ENCODE results near the gene OPA1.
A peak's percentile ranks its signal among the peaks of the same experiment; 100 is the strongest.

Gene OPA1, protein sequence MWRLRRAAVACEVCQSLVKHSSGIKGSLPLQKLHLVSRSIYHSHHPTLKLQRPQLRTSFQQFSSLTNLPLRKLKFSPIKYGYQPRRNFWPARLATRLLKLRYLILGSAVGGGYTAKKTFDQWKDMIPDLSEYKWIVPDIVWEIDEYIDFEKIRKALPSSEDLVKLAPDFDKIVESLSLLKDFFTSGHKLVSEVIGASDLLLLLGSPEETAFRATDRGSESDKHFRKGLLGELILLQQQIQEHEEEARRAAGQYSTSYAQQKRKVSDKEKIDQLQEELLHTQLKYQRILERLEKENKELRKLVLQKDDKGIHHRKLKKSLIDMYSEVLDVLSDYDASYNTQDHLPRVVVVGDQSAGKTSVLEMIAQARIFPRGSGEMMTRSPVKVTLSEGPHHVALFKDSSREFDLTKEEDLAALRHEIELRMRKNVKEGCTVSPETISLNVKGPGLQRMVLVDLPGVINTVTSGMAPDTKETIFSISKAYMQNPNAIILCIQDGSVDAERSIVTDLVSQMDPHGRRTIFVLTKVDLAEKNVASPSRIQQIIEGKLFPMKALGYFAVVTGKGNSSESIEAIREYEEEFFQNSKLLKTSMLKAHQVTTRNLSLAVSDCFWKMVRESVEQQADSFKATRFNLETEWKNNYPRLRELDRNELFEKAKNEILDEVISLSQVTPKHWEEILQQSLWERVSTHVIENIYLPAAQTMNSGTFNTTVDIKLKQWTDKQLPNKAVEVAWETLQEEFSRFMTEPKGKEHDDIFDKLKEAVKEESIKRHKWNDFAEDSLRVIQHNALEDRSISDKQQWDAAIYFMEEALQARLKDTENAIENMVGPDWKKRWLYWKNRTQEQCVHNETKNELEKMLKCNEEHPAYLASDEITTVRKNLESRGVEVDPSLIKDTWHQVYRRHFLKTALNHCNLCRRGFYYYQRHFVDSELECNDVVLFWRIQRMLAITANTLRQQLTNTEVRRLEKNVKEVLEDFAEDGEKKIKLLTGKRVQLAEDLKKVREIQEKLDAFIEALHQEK

DNA sequence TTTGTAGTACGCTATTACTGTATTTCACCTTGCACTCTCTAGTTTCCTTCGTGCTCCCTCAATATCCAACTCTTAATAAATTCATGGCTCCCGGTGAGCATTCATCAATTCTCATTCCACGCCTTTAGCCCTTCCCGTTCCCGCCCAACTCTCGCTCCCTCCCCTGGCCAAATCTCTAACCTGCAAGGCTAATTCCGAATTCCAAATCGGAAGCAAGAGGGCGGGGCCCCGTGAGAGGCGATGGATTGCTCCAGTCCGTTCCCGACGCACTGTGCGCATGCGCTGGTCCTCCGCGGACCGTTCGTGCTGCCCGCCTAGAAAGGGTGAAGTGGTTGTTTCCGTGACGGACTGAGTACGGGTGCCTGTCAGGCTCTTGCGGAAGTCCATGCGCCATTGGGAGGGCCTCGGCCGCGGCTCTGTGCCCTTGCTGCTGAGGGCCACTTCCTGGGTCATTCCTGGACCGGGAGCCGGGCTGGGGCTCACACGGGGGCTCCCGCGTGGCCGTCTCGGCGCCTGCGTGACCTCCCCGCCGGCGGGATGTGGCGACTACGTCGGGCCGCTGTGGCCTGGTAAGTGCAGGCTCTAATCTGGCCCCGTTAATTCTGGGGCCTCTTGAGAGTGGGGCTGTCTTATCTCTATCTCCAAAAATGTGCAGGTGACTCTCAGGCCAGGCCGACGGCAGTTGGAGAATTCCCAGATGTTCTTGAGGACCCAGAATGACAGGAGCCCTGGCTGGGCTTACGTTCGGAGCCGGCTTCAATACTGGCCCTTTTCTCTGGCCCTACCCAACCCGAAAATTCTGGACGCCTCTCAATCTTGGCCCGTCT lies at the start of gene OPA1:
Gene OPA1 (plus strand): TSS at position 368 of the 827 bp plus-strand sequence. CDS start 170 bp downstream, at position 538.
- Histone ChIP-seq H3K27me3 (ENCODE audit: insufficient read depth, low read length, poor library complexity) (no peaks in the 10 kb centered on the region), H3K4me2 (ENCODE audit: insufficient read depth, low read length) (peak within 1 kb of the TSS; percentile 74), H3K4me3 (ENCODE audit: low read depth in 1 of 2, low read length in 2 of 2) (peak within 1 kb of the TSS; percentile 66 to 87), H3K27ac (ENCODE audit: low read length) (peak within 1 kb of the TSS; percentile 77), H3K9ac (ENCODE audit: low read depth, low read length) (peak within 1 kb of the TSS; percentile 86), H3K79me2 (ENCODE audit: insufficient read depth, low read length) (peaks cover 60% of the 10 kb centered on the region), H3K36me3 (ENCODE audit: insufficient read depth, low read length) (peaks cover 10% of the 10 kb centered on the region), H2AFZ (ENCODE audit: low read depth, low read length) (peak within 1 kb of the TSS; percentile 87), H3K4me1 (ENCODE audit: insufficient read depth, low read length) (peaks cover 36% of the 10 kb centered on the region), H3K9me3 (ENCODE audit: insufficient read depth, low read length, severe bottlenecking) (no peaks in the 10 kb centered on the region), H4K20me1 (ENCODE audit: insufficient read depth, low read length) (peaks cover 9% of the 10 kb centered on the region; the same call in 1 of the 2 replicates)
- no peak for TF ChIP-seq EZH2 (IDR thresholded peaks at IDR 0.05; ENCODE audit: borderline replicate concordance, low read depth, low read length, severe bottlenecking)
- TF ChIP-seq, protein P1, sequence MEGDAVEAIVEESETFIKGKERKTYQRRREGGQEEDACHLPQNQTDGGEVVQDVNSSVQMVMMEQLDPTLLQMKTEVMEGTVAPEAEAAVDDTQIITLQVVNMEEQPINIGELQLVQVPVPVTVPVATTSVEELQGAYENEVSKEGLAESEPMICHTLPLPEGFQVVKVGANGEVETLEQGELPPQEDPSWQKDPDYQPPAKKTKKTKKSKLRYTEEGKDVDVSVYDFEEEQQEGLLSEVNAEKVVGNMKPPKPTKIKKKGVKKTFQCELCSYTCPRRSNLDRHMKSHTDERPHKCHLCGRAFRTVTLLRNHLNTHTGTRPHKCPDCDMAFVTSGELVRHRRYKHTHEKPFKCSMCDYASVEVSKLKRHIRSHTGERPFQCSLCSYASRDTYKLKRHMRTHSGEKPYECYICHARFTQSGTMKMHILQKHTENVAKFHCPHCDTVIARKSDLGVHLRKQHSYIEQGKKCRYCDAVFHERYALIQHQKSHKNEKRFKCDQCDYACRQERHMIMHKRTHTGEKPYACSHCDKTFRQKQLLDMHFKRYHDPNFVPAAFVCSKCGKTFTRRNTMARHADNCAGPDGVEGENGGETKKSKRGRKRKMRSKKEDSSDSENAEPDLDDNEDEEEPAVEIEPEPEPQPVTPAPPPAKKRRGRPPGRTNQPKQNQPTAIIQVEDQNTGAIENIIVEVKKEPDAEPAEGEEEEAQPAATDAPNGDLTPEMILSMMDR (IDR thresholded peaks at IDR 0.05; ENCODE audit: borderline replicate concordance, extremely low read depth, low read length, poor library complexity, severe bottlenecking) = peak; percentile 37
- peak; percentile 95 for ATAC-seq (ENCODE audit: insufficient read depth, low read depth)
- peak; percentile 95 for DNase-seq

DNA sequence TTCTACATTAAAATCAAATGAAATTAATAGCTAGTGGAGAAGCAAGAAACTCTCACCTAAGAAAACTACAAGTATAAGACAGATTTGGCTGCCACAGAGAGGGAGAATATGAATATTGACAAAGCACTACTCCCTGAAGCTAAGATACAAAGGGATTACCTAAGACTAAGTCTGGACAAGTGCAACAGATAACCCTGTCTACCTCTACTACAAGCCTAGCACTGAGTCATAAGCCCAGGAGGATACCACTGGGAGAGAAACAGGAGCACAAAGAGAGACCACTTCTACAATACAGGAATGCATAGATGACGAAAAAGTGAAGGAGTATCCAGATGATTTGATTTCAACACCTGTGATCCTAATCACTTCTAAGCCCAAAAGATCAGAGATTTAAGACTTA lies 48.7 kb upstream of the OPA1 start:
- Histone ChIP-seq H4K20me1 (ENCODE audit: insufficient read depth, low read length) (no peaks in the 10 kb centered on the region), H3K4me3 (ENCODE audit: low read depth in 1 of 2, low read length in 2 of 2) (no peak overlapping the region), H3K36me3 (ENCODE audit: insufficient read depth, low read length) (no peaks in the 10 kb centered on the region), H3K4me2 (ENCODE audit: insufficient read depth, low read length) (no peak overlapping the region), H3K27me3 (ENCODE audit: insufficient read depth, low read length, poor library complexity) (no peaks in the 10 kb centered on the region), H3K27ac (ENCODE audit: low read length) (no peak overlapping the region), H3K79me2 (ENCODE audit: insufficient read depth, low read length) (no peaks in the 10 kb centered on the region), H3K9ac (ENCODE audit: low read depth, low read length) (no peak overlapping the region), H3K9me3 (ENCODE audit: insufficient read depth, low read length, severe bottlenecking) (peaks cover 3% of the 10 kb centered on the region), H2AFZ (ENCODE audit: low read depth, low read length) (no peak overlapping the region), H3K4me1 (ENCODE audit: insufficient read depth, low read length) (no peaks in the 10 kb centered on the region)
- no peak for TF ChIP-seq EZH2 (IDR thresholded peaks at IDR 0.05; ENCODE audit: borderline replicate concordance, low read depth, low read length, severe bottlenecking)
- TF ChIP-seq, protein P1 (IDR thresholded peaks at IDR 0.05; ENCODE audit: borderline replicate concordance, extremely low read depth, low read length, poor library complexity, severe bottlenecking) = no peak
- DNase-seq (no peak), ATAC-seq (ENCODE audit: insufficient read depth, low read depth) (no peak)

GRCh38 chr3:193545304-193545703 lies 47.7 kb upstream of the OPA1 start:
- no peak overlapping the region for H3K4me2 ChIP-seq (ENCODE audit: insufficient read depth, low read length)
- H3K36me3 ChIP-seq (ENCODE audit: insufficient read depth, low read length) = no peaks in the 10 kb centered on the region

More at GRCh38 chr3:193545304-193545703, 47.7 kb upstream of the OPA1 start:
- no peaks in the 10 kb centered on the region for H3K79me2 ChIP-seq (ENCODE audit: insufficient read depth, low read length)
- ATAC-seq (ENCODE audit: insufficient read depth, low read depth) (no peak), DNase-seq (no peak)
- no peaks in the 10 kb centered on the region for H3K4me1 ChIP-seq (ENCODE audit: insufficient read depth, low read length)
- H3K4me3 ChIP-seq (ENCODE audit: low read depth in 1 of 2, low read length in 2 of 2) = no peak overlapping the region
- H3K27me3 ChIP-seq (ENCODE audit: insufficient read depth, low read length, poor library complexity) = no peaks in the 10 kb centered on the region
- H4K20me1 ChIP-seq (ENCODE audit: insufficient read depth, low read length) = no peaks in the 10 kb centered on the region
- H3K9ac ChIP-seq (ENCODE audit: low read depth, low read length) = no peak overlapping the region
- H2AFZ ChIP-seq (ENCODE audit: low read depth, low read length) = no peak overlapping the region
- peaks cover 3% of the 10 kb centered on the region for H3K9me3 ChIP-seq (ENCODE audit: insufficient read depth, low read length, severe bottlenecking)
- TF ChIP-seq EZH2 (IDR thresholded peaks at IDR 0.05; ENCODE audit: borderline replicate concordance, low read depth, low read length, severe bottlenecking) = no peak
- TF ChIP-seq, protein P1 (IDR thresholded peaks at IDR 0.05; ENCODE audit: borderline replicate concordance, extremely low read depth, low read length, poor library complexity, severe bottlenecking) = no peak
- H3K27ac ChIP-seq (ENCODE audit: low read length) = no peak overlapping the region

Data from DND-41 (cell line).